ENCODE results near the gene ZNF423. TPM values are rescaled to one million over a fixed set of nuclear protein-coding genes. Genes with fewer than 3 reads are reported as not detected.
A peak's percentile ranks its signal among the peaks of the same experiment; 100 is the strongest.

Gene ZNF423
- total RNA-seq, 4 donors from 2014 or later = 0.72 to 5.9 (median 1.1) TPM

DNA sequence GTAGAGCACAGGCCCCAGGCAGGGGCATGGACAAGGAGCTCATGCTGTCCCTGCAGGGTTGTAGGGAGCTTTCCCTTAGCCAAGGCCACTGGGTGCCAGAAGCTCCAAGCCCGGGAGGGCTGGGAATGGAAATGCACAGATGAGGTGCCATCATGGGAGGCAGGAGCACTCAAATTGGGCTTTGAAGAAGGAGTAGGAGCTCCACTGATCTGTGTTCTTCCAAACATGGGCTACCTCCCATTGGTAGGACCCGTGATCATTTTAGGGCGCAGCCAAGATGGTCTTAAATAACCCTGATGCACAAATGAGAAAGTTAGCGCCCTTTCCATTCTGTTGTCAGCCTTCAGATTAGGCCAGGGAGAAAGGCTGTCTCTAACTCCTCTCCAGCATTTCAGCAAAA, 201.5 kb downstream of the ZNF423 start:
- WGBS, 2 donors = 75 to 100% methylated on average over 2 to 3 of the region's 4 CpGs
- H3K36me3 ChIP-seq = no peaks in the 10 kb centered on the region
- intact Hi-C loops (cut with DNase I) = no loop called here
- no peak overlapping the region for H3K4me3 ChIP-seq
- DNase-seq = no peak
- H3K27ac ChIP-seq = no peak overlapping the region
- no peaks in the 10 kb centered on the region for H3K9me3 ChIP-seq
- H3K27me3 ChIP-seq = no peaks in the 10 kb centered on the region
- TF ChIP-seq CTCF (IDR thresholded peaks at IDR 0.05) = no peak
- no peak for TF ChIP-seq POLR2A (IDR thresholded peaks at IDR 0.05)
- H3K4me1 ChIP-seq = peaks cover 0 to 14% (median 0%) of the 10 kb centered on the region in 3 donors

DNA sequence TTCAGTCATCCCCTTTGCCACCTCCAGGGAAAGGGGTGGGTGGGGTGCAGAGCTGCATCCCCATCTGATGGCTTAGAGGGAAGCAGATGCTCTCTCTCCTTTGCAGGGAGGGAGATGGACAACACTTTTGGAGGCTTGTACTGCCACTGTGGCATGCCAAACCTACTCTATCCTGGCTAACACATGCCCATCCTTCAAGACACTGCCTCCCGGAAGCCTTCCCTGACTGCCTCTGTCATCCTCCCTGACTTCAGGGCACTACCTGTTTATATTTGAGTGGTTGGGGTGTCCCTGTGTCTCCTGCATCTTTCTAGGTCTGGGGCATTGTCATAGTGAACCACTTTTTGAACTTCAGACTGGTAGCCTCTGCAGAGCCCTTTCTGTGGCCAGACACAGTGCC, 202.3 kb downstream of the ZNF423 start:
- Histone ChIP-seq H3K4me3 (no peak overlapping the region), H3K27ac (no peak overlapping the region), H3K9me3 (no peaks in the 10 kb centered on the region), H3K4me1 (peaks cover 0 to 20% (median 0%) of the 10 kb centered on the region in 3 donors), H3K36me3 (no peaks in the 10 kb centered on the region), H3K27me3 (no peaks in the 10 kb centered on the region)
- TF ChIP-seq POLR2A (IDR thresholded peaks at IDR 0.05) (no peak), CTCF (IDR thresholded peaks at IDR 0.05) (no peak)
- WGBS, 2 donors = 100% methylated on average over 1 of the region's 1 CpG
- no peak for DNase-seq
- intact Hi-C loops (cut with DNase I) = no loop called here

- H3K27me3 ChIP-seq = no peaks in the 10 kb centered on the region
- intact Hi-C loops (cut with DNase I) = no loop called here
- H3K9me3 ChIP-seq = peaks cover 0 to 4% (median under 1%) of the 10 kb centered on the region in 3 donors
- H3K4me3 ChIP-seq = no peak overlapping the region
- H3K27ac ChIP-seq = peak overlapping the region in 2 of 4 donors; percentile 66 to 81
- 14 to 25% methylated on average over 4 to 6 of the region's 6 CpGs for WGBS, 2 donors
- DNase-seq = no peak
- no peaks in the 10 kb centered on the region for H3K36me3 ChIP-seq
- TF ChIP-seq CTCF (IDR thresholded peaks at IDR 0.05) (no peak), POLR2A (IDR thresholded peaks at IDR 0.05) (no peak)
- peaks cover 0 to 22% (median 0%) of the 10 kb centered on the region in 3 donors for H3K4me1 ChIP-seq
Measured at GRCh38 chr16:49653173-49653570, 202.7 kb downstream of the ZNF423 start.

DNA sequence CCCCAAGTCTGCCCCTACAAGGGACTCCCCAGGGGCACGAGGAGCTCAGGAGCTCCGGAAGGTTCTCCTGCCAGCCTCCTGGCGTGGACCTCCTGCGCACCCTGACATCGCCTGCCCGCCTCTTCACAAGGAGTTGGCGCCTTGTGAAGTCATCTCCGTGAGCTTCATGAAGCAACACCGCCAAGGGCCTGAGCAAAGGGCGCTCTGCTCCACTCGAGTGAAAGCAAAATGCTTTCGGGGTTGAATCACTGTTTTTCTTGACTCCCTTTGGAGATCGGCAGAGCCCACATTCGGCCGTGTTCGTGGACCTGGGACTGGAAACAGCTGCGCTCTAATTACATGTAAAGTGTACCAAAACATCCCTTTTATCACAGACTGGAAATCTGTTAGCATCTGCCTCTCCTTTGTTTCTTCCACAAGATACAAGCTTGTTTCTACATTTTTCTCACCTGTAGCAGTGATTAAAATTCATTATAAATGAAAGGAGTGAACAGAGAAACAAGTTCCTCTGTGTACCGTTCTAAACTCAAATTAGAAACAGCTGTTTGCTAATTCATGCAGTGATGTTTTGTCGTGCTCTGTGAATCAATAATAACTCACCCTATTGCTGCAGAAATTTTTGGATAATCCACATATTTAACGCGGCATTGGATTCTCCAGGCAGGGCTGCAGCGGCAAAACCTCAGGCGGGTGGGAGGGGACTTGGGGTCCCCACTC, 203.3 kb downstream of the ZNF423 start:
- DNase-seq = no peak
- Histone ChIP-seq H3K9me3 (peaks cover 0 to 9% (median 6%) of the 10 kb centered on the region in 3 donors), H3K27me3 (no peaks in the 10 kb centered on the region), H3K4me3 (peak overlapping the region in 1 of 4 donors; percentile 25), H3K36me3 (no peaks in the 10 kb centered on the region), H3K27ac (peak overlapping the region in 3 of 4 donors; percentile 20 to 81 (median 66)), H3K4me1 (peaks cover 0 to 22% (median 0%) of the 10 kb centered on the region in 3 donors)
- TF ChIP-seq POLR2A (IDR thresholded peaks at IDR 0.05) (no peak), CTCF (IDR thresholded peaks at IDR 0.05) (no peak)
- 40 to 61% methylated on average over 4 to 21 of the region's 23 CpGs for WGBS, 2 donors
- intact Hi-C loops (cut with DNase I) = no loop called here

GRCh38 chr16:49651996-49652395, 203.9 kb downstream of the ZNF423 start:
- no peak for DNase-seq
- TF ChIP-seq CTCF (IDR thresholded peaks at IDR 0.05) = no peak
- WGBS, 2 donors = 64 to 72% methylated on average over 6 to 7 of the region's 7 CpGs
- H3K27me3 ChIP-seq = no peaks in the 10 kb centered on the region
- H3K9me3 ChIP-seq = peaks cover 0 to 15% (median 12%) of the 10 kb centered on the region in 3 donors
- intact Hi-C loops (cut with DNase I) = no loop called here
- peaks cover 0 to 22% (median 0%) of the 10 kb centered on the region in 3 donors for H3K4me1 ChIP-seq
- no peaks in the 10 kb centered on the region for H3K36me3 ChIP-seq
- peak overlapping the region in 3 of 4 donors; percentile 20 to 81 (median 66) for H3K27ac ChIP-seq
- peak overlapping the region in 1 of 4 donors; percentile 25 for H3K4me3 ChIP-seq
